Measurements from ENCODE around the gene HIC2.
A peak's percentile ranks its signal among the peaks of the same experiment; 100 is the strongest.

HIC2 gene

GRCh38 chr22:21455334-21456089, 38.3 kb downstream of the HIC2 start (continued):
- TF ChIP-seq PRDM10 (tag by site-specific recombination; IDR thresholded peaks at IDR 0.05) (no peak), SCRT1 (tag by site-specific recombination; IDR thresholded peaks at IDR 0.05; ENCODE audit: borderline replicate concordance) (no peak), ZNF394 (tag by site-specific recombination; IDR thresholded peaks at IDR 0.05; ENCODE audit: borderline replicate concordance) (no peak), ZNF280D (tag by site-specific recombination; IDR thresholded peaks at IDR 0.05) (no peak), ZNF791 (tag by site-specific recombination; IDR thresholded peaks at IDR 0.05) (no peak), ELK4 (IDR thresholded peaks at IDR 0.05; ENCODE audit: borderline replicate concordance, low read depth, low read length) (no peak), RBAK (tag by site-specific recombination; IDR thresholded peaks at IDR 0.05) (no peak)

- Histone ChIP-seq H3K4me1 (ENCODE audit: control insufficient read depth, insufficient read depth, low read length) (no peaks in the 10 kb centered on the region), H3K36me3 (ENCODE audit: control insufficient read depth in 2 of 2, insufficient read depth in 1 of 2, low read length in 2 of 2) (no peaks in the 10 kb centered on the region), H3K4me3 (ENCODE audit: low read depth, low read length) (no peak overlapping the region), H3K27ac (ENCODE audit: extremely low read depth, low read depth, low read length) (no peak overlapping the region), H3K9me3 (ENCODE audit: control insufficient read depth, insufficient read depth, low read depth, low read length) (no peaks in the 10 kb centered on the region)
- ChIA-PET CTCF (interaction anchor here (1.2 kb wide), 1 partner anchor 9 kb away, joined by 3 read pairs; no protein-coding TSS in a partner anchor), POLR2A (no interaction called here)
- no peak for TF ChIP-seq ZNF426 (tag by site-specific recombination; IDR thresholded peaks at IDR 0.05)
- peak; percentile 93 for TF ChIP-seq PRDM10 (tag by site-specific recombination; IDR thresholded peaks at IDR 0.05)
- no peak for TF ChIP-seq ZNF639 (tag by site-specific recombination; IDR thresholded peaks at IDR 0.05)
- no peak for TF ChIP-seq ZNF530 (tag by site-specific recombination; IDR thresholded peaks at IDR 0.05; ENCODE audit: low read depth)
- no peak for TF ChIP-seq ATF2 (tag by site-specific recombination; IDR thresholded peaks at IDR 0.05; ENCODE audit: low read depth)
- no peak for TF ChIP-seq ZNF776 (tag by site-specific recombination; IDR thresholded peaks at IDR 0.05; ENCODE audit: borderline replicate concordance)
- TF ChIP-seq ZNF76 (tag by site-specific recombination; IDR thresholded peaks at IDR 0.05; ENCODE audit: borderline replicate concordance, low read depth), result no peak
- no peak for TF ChIP-seq ZNF704 (tag by site-specific recombination; IDR thresholded peaks at IDR 0.05)
- TF ChIP-seq ZNF792 (tag by site-specific recombination; IDR thresholded peaks at IDR 0.05), result no peak
- no peak for TF ChIP-seq ZNF132 (tag by site-specific recombination; IDR thresholded peaks at IDR 0.05; ENCODE audit: borderline replicate concordance)
- TF ChIP-seq ZNF843 (tag by site-specific recombination; IDR thresholded peaks at IDR 0.05), result no peak
These were observed 40.0 kb downstream of the HIC2 start for GRCh38 chr22:21457023-21457787.

Measured in HEK293 (cell line).